ENCODE data around the gene SF3B2.
"Not testable (repeated sequence)": the region's sequence is repeated elsewhere in the genome, so short reads cannot be mapped to it uniquely, and the experiment has no call there.

GRCh38 chr11:66099746-66100145 lies 47.6 kb downstream of the SF3B2 start:
- not testable (repeated sequence) for TF ChIP-seq EZH2phosphoT487 (IDR thresholded peaks at IDR 0.05; ENCODE audit: low read depth, severe bottlenecking, unreplicated experiment); CTCF (IDR thresholded peaks at IDR 0.05; ENCODE audit: poor library complexity); EZH2 (IDR thresholded peaks at IDR 0.05; ENCODE audit: borderline replicate concordance)
